ENCODE results near the gene IQSEC2. TPM values are rescaled to one million over a fixed set of nuclear protein-coding genes. Genes with fewer than 3 reads are reported as not detected.

The IQSEC2 gene
- total and polyA plus RNA-seq, 2 of the 13 experiments (the other 11 are each of a cell fraction or from before 2014, with no cell fraction given), result 0.13 to 0.21 TPM

DNA sequence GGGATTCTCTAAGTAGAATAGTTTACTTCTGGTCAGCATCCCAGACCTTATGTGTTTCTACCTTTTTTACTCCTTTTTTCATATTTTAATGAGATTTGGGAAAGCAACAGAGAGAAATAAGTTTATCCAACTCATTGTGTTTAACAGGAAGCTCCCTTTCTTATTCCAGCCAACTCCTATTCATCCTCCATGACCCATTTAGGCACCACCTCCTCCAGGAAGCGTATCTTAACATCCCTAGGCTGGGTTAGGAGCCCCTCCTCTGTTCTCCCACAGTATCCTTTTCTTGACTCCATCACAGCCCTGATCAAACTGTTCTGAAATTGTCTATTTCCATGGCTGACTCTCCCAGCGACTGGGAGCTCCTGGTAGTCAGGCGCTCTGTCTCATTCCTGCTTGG, 18.8 kb upstream of the IQSEC2 start:
- no peak overlapping the region for H2AFZ ChIP-seq (ENCODE audit: low read length)
- ATAC-seq, result no peak
- H3K36me3 ChIP-seq (replicated peaks in 1 of 2; ENCODE audit: control insufficient read depth in 1 of 2, insufficient read depth in 2 of 2, low read length in 2 of 2), result no peaks in the 10 kb centered on the region
- H3K27me3 ChIP-seq (ENCODE audit: control insufficient read depth in 1 of 2, insufficient read depth in 2 of 2, low read length in 2 of 2), result peaks cover 0 to 1% of the 10 kb centered on the region in 2 experiments; a peak in 1 of 5 replicates
- FAIRE-seq, result no peak
- POLR2A ChIA-PET, result no interaction called here
- no peaks in the 10 kb centered on the region for H3K9me3 ChIP-seq (ENCODE audit: low read length)
- H3K4me3 ChIP-seq (replicated peaks in 1 of 3; ENCODE audit: insufficient read depth in 1 of 3, low read depth in 2 of 3, low read length in 3 of 3), result no peak overlapping the region
- no peak overlapping the region for H3K4me2 ChIP-seq (ENCODE audit: low read depth, low read length)
- intact Hi-C loops (cut with micrococcal nuclease; ENCODE audit: unreplicated experiment), result no loop called here
- H3K4me1 ChIP-seq (ENCODE audit: insufficient read depth, low read length), result no peaks in the 10 kb centered on the region
- no peak for DNase-seq (ENCODE audit: low spot score)
- no TSS peak for BruUV-seq (replicated peaks)
- in situ Hi-C loops (cut with HindIII; ENCODE audit: extremely low pct_ligation_motif_present, low pct_unique_long_range_greater_than_20kb), result no loop called here
- TF ChIP-seq MYC (CRISPR knock-in tag; IDR thresholded peaks at IDR 0.05; ENCODE audit: borderline replicate concordance), result no peak
- no peak for TF ChIP-seq ZBTB40 (IDR thresholded peaks at IDR 0.05)
- TF ChIP-seq ZBTB40 (CRISPR knock-in tag; IDR thresholded peaks at IDR 0.05), result no peak
- TF ChIP-seq RAD51 (IDR thresholded peaks at IDR 0.05; ENCODE audit: borderline replicate concordance), result no peak
- TF ChIP-seq ZFX (CRISPR knock-in tag; IDR thresholded peaks at IDR 0.05; ENCODE audit: low read depth), result no peak
- CTCF ChIA-PET (ENCODE audit: low intra/inter-chr PET ratio, low total read pairs), result no interaction called here
- no peaks in the 10 kb centered on the region for H4K20me1 ChIP-seq (ENCODE audit: insufficient read depth, low read length)
- 35% methylated on average over 3 of the region's 3 CpGs for WGBS (ENCODE audit: low lambda C conversion rate)
- H3K27ac ChIP-seq (ENCODE audit: extremely low read length, insufficient read depth, low read length), result no peak overlapping the region
- no peaks in the 10 kb centered on the region for H3K79me2 ChIP-seq (ENCODE audit: insufficient read depth, low read length)
- H3K9ac ChIP-seq (ENCODE audit: insufficient read depth, low read depth, low read length), result no peak overlapping the region
